Subcutaneous preadipocyte (primary cell): Measurements from ENCODE around the gene SLC13A2. TPM values are rescaled to one million over a fixed set of nuclear protein-coding genes. Genes with fewer than 3 reads are reported as not detected.

Experiments used
- total RNA-seq: library from RNA; depleted of rRNA; stranded (reverse); fragments of >200 nt; gene quantifications from 2 replicates; pipeline ENCODE4 v1.2.3, GENCODE V29; 2012

Gene SLC13A2
- total RNA-seq = not detected in 2 replicates

GRCh38 chr17:28473542-28473941 lies at the start of gene SLC13A2:
TSS of gene SLC13A2 (plus strand) at chr17:28473644. CDS start at chr17:28473713, 69 bp downstream.

GRCh38 chr17:28505986-28506665 lies 32.7 kb downstream of the SLC13A2 start, which contains the start of gene FOXN1:
TSS of gene FOXN1 (plus strand) at chr17:28506348. CDS start at chr17:28523970, 17,622 bp downstream.

Other genes starting within 250 kb of the SLC13A2 start
- gene TMEM97, start 154.4 kb upstream of the SLC13A2 start, total RNA-seq = 53.6 and 70.8 TPM in 2 replicates
- gene IFT20, start 138.2 kb upstream of the SLC13A2 start, total RNA-seq = 29.9 and 36.4 TPM in 2 replicates
- gene TNFAIP1, start 137.9 kb upstream of the SLC13A2 start, total RNA-seq = 22.8 and 26.0 TPM in 2 replicates
- 80.5 and 81.9 TPM in 2 replicates for gene POLDIP2, start 116.1 kb upstream of the SLC13A2 start, total RNA-seq
- gene SEBOX, start 108.4 kb upstream of the SLC13A2 start, total RNA-seq = not detected in 2 replicates
- gene VTN, start 103.3 kb upstream of the SLC13A2 start, total RNA-seq = not detected in 2 replicates
- gene SARM1, start 102.0 kb upstream of the SLC13A2 start, total RNA-seq = 8.0 and 8.5 TPM in 2 replicates
- gene SLC46A1, start 67.4 kb upstream of the SLC13A2 start, total RNA-seq = 4.7 and 4.8 TPM in 2 replicates
- not detected in 2 replicates for gene FOXN1, start 32.7 kb downstream of the SLC13A2 start, total RNA-seq
- 15.4 and 17.8 TPM in 2 replicates for gene UNC119, start 79.0 kb downstream of the SLC13A2 start, total RNA-seq
- gene PIGS, start 97.9 kb downstream of the SLC13A2 start, total RNA-seq = 34.2 and 42.0 TPM in 2 replicates
- 26.1 and 27.6 TPM in 2 replicates for gene ALDOC, start 103.3 kb downstream of the SLC13A2 start, total RNA-seq
- gene SPAG5, start 125.4 kb downstream of the SLC13A2 start, total RNA-seq = 32.3 and 47.3 TPM in 2 replicates
- gene RSKR, start 140.5 kb downstream of the SLC13A2 start, total RNA-seq = 5.1 and 9.6 TPM in 2 replicates
- gene BLTP2, start 171.5 kb downstream of the SLC13A2 start, total RNA-seq = 135 and 175 TPM in 2 replicates
- 24.2 and 37.1 TPM in 2 replicates for gene SDF2, start 188.3 kb downstream of the SLC13A2 start, total RNA-seq
- 43.4 and 44.8 TPM in 2 replicates for gene SUPT6H, start 188.6 kb downstream of the SLC13A2 start, total RNA-seq
- 1.4 and 1.8 TPM in 2 replicates for gene PROCA1, start 238.2 kb downstream of the SLC13A2 start, total RNA-seq
- 142 and 146 TPM in 2 replicates for gene RAB34, start 244.2 kb downstream of the SLC13A2 start, total RNA-seq
- gene RPL23A, start 246.3 kb downstream of the SLC13A2 start, total RNA-seq = 406 and 856 TPM in 2 replicates